DMS79 treated with DMSO at 0.1 percent for 48 hours (cell line): ENCODE results near the gene ELOVL5.
"Not testable (repeated sequence)": the region's sequence is repeated elsewhere in the genome, so short reads cannot be mapped to it uniquely, and the experiment has no call there.

Source experiments
- DNase-seq: peaks from one replicate; lab custom pipeline; 2025; lab: John Stamatoyannopoulos, UW

Gene ELOVL5

DNA sequence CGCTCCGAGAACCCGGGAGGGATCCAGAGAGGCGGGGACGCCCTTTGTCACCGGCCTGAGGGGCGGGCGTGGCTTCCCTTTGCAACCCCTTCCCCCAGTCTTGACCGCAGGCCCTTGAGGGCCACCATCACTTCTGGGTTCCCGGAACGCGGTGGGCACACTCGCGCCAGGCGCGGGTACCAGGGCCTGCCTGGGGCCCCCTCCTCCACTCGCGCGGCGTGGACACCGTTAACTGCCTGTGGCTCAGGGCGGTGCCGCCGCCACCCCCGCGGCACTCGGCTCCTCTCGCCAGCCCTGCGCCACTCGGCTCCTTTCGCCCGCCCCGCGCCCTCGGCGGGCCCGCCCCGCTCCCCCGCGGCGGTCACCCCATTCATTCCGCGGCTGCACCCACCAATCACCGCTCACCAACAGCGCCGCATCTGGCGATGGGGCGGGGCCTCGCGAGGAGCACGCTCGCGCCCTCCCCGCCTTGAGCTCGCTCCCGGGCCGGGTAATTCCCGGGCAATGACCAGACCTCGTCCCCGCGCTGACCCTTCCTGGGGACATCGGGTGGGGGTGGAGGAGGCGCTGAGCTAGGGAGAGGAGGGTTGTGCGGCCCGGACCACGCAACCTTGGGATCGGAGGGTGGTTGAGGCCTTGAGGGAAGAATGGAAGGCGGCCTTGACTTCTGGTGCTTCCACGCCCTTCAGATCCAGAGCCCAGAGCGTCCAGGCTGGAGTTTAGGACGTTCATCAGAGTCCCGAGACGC lies 10.5 kb upstream of the ELOVL5 start:
- DNase-seq: peak; percentile 90

GRCh38 chr6:53358440-53359094 lies 9.8 kb upstream of the ELOVL5 start:
- DNase-seq: peak; percentile 26

DNA sequence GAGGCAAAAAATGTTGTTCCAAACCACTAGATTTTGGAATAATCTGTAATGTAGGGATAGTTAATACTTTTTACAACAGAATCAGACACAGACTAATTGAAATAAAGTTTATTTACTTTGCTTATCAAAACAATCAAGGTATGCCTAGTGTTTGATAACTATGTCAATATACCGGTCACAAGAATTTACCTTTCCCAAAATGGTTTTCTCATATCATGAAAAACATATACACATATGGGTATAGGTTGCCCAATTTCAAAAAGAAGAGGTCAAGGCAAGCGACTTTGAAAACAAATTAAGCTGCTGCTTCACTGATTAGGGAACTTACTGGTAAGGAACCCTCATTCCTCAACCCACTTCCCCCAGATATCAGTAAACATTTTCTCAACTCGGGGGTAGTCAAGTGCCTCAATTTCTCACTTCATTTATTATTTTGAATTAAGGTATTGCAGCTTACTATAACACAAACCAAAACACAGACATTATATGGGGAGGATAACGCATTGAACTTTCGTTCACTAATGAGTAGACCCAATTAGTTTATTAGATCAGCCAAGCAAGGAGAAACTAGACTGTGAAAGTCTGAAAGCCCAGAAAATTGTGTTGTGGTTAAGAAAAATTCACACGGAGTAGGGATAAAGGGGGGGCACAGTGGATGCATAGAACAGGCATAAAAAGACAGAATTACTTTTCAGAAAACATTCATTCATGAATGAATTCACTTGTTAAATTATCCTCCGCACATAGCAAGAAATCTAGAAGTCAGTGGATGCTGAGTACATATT lies 9.0 kb upstream of the ELOVL5 start:
- DNase-seq: no peak

GRCh38 chr6:53353624-53354023 lies 4.9 kb upstream of the ELOVL5 start:
- DNase-seq: no peak

DNA sequence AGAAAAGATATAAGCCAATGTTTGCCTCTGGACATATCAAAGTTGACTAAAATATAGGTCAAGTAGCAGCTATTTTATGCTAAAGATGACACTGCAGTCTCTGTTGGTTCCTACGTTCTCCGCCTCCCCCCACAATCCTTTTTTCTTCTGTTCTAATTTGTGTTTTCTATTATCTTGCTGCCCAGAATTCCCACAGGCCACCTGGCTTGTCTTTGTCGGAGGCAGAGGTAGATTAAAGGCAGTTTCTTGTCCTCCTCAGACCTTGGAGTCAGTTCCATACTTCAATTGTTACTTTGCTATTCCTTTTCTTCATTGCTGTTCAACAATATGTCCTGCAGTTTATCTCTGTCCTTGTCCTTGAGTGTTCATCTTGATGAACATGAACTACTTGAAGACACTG lies 3.6 kb upstream of the ELOVL5 start:
- DNase-seq: no peak

DNA sequence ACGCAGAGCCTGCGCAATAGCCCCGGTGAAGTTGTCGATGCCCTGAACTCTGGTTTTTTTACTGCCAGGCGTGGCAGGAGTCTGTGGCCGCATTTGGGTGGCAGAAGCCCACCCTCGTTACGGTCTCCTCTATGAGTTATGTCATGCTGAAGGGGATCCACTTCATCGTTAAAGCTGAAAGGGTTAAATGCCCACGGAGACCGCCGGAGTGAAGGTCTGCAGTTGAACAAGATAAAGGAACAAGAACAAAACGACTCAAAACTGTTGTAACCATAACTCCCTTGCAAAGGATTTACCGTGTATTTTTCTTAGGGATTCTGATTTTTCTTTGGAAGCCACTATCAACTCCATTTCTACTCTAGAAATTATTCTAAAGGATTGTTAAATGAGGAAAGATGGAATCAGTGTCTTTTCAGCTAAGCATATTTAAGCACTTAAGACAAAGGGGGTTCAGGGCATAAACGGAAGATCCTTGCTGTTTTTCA lies 501 bp upstream of the ELOVL5 start:
- DNase-seq: no peak

- DNase-seq: peak; percentile 56
Observed at GRCh38 chr6:53347921-53348370, 804 bp downstream of the ELOVL5 start.

DNA sequence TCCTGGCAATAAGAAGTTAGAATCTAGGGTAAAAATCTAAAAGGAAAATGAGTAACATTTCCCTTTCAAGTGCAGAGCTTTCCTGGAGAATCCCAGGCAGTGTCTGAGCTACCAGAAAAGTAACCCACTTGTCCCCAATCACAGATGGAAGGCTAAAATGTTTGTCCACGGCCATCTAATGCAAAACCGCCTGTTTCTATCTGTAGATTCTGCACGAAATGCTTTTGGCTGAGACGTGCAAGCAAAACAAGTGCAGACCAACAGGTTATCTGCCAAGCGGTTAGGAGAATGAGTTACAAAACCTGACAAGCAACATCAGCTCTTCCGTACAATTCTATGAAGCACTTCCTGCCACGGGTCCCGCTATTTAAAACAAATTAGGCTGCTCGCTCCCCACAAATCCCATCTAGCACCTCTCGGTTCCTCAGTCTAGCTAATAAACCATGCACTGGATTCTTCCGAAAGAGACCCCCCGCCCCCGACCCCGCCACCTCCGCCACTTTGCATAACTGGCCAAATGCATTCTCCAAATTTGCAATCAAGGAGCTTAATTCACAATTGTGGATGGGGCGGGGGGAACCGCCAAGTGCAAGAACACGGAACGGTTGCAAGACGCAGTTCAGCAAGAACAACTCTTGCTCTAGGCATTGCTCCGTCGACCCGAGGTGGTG lies 1.4 kb downstream of the ELOVL5 start:
- DNase-seq: peak; percentile 49

GRCh38 chr6:53346049-53346448 lies 2.7 kb downstream of the ELOVL5 start:
- DNase-seq: not testable (repeated sequence)

GRCh38 chr6:53344969-53345368 lies 3.8 kb downstream of the ELOVL5 start:
- no peak for DNase-seq

DNA sequence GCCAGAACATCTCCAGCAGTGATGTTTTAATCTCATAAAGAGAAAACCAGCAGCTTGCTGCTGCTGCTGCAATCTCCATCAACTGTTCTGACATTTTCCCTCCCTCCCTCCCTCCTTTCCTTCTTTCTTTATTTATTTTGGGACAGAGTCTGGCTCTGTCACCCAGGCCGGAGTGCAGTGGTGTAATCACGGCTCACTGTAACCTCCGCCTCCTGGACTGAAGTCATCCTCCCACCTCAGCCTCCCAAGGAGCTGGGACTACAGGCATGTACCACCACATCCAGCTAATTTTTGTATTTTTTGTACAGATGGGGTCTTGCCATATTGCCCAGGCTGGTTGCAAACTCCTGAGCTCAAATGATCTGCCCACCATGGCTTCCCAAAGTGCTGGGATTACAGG lies 5.7 kb downstream of the ELOVL5 start:
- DNase-seq: no peak

- DNase-seq: peak; percentile 74
Observed at GRCh38 chr6:53342217-53342616, 6.5 kb downstream of the ELOVL5 start.

- DNase-seq: no peak
Observed at GRCh38 chr6:53340536-53340935, 8.2 kb downstream of the ELOVL5 start.

GRCh38 chr6:53339424-53339823 lies 9.3 kb downstream of the ELOVL5 start:
- no peak for DNase-seq

DNA sequence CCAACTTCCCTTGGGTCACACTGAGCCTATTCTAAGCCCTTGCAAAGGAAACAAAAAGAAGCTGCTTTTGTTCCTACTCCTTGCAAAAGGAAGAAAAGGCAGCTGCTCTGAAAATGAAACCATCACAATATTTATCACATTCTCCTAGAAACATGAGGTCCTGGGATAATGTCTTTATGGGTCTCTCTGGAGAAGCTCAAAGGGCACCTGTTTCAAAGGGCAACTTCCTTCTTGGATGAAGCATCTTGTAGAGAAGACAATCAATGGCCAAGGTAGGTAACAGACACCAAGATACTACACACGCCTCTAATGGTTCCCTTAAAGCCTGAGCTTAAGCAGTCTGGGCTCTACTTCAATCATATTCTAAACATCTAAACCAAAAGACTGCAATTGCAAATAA lies 10.4 kb downstream of the ELOVL5 start:
- DNase-seq: no peak

DNA sequence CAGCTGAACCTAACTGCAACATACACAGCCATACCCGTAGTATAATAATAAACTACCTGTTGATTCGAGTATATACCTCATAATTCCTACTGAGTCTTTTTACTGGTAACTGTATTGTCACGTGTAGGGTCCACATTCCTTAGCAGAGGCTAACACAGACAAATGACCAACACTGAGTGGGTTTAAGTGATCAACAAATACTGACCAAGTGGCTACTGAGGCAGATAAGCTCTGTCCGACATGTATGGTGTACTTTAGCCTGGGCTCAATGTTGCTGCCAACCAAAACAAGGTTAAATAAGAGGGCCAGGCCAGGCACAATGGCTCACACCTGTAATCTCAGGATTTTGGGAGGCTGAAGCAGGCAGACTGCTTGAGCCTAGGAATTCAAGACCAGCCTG lies 12.7 kb downstream of the ELOVL5 start:
- no peak for DNase-seq

- DNase-seq: no peak
Observed at GRCh38 chr6:53335224-53335994, 13.3 kb downstream of the ELOVL5 start.

DNA sequence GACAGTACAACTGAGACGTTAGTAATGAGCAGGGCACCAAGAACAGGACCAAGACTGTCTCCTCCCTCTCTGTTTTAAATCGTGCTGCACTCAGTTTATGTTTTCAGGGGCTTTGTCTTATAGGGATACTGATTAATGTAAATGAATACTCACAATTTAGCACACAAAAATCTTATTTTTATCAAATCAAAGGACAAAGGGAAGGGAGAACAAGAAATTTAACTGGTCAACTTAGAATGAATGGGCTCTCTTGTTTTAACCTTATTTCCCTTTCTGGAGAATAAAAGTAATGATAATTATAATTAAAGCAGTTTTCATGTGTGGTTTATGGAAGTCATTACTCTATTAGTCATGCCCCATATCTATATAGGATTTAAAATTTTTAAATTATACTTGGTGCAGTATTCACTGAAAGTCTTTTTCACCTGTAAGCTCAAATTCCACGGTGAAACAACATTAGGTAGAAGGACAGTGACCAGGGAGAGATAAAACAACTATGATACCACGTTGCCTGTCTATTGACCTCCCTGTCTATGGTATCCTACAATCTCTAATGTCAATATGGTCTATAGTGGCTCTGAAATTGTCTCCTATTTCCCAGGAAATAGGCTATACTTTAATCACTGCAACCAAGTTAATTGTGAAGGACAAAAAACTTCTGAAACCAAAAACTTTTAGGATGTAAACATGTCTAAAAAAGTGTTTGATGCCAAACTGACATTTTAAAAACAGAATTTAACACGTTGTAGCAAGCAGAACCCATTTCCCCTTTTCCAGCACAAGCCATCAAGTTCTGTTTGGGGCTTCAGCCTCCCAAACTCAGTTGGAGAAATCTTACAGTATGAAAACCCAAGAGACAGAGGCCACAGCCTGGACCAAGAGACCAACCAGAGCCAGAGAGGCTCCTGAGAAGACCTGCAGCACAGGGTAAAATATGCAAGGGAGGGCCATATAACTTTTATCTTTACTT lies 15.0 kb downstream of the ELOVL5 start:
- no peak for DNase-seq

DNA sequence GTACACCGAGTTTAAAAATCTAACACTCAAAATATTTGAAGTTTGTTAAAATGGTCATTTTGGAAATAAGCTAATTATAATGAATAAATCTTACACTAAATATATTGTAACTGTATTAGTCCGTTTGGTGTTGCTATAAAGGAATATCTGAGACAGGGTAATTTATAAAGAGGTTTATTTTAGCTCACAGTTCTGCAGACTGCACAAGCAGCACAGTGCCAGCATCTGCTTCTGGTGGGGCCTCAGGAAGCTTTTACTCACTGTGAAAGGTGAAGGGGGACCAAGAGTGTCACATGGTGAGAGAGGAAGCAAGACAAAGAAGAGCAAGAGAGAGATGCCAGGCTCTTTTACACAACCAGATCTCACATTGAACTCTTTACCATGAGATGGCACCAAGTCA lies 17.1 kb downstream of the ELOVL5 start:
- DNase-seq: no peak

GRCh38 chr6:53330137-53330536 lies 18.6 kb downstream of the ELOVL5 start:
- no peak for DNase-seq
